ENCODE measurements around the gene LRFN5.

- TF ChIP-seq CTCF (IDR thresholded peaks at IDR 0.05) (no peak), POLR2A (IDR thresholded peaks at IDR 0.05) (no peak)
Measured at GRCh38 chr14:41805633-41806032, 199.0 kb downstream of the LRFN5 start.

All from prostate gland (tissue), 2 donors.